Measurements from ENCODE around the gene PAGR1. TPM values are rescaled to one million over a fixed set of nuclear protein-coding genes. Genes with fewer than 3 reads are reported as not detected.
A peak's percentile ranks its signal among the peaks of the same experiment; 100 is the strongest.

The PAGR1 gene
- total and polyA plus RNA-seq, 2 of the 13 experiments (the other 11 are each of a cell fraction or from before 2014, with no cell fraction given) = 9.8 to 66.4 TPM

- no peaks in the 10 kb centered on the region for H3K9me3 ChIP-seq (ENCODE audit: low read length)
- H3K4me3 ChIP-seq (replicated peaks in 1 of 3; ENCODE audit: insufficient read depth in 1 of 3, low read depth in 2 of 3, low read length in 3 of 3) = peak overlapping the region in 1 of 3 experiments; percentile 71; a peak in 2 of 6 replicates
- no peaks in the 10 kb centered on the region; a peak in 2 of 5 replicates for H3K27me3 ChIP-seq (ENCODE audit: control insufficient read depth in 1 of 2, insufficient read depth in 2 of 2, low read length in 2 of 2)
- 84% methylated on average over 15 of the region's 15 CpGs for WGBS (ENCODE audit: low lambda C conversion rate)
- no TSS peak for BruUV-seq (replicated peaks)
- intact Hi-C loops (cut with micrococcal nuclease; ENCODE audit: unreplicated experiment) (no loop called here), in situ Hi-C loops (cut with HindIII; ENCODE audit: extremely low pct_ligation_motif_present, low pct_unique_long_range_greater_than_20kb) (loop anchor here (25.0 kb wide), 1 partner anchor 843 kb away; the partner anchor contains the start of genes FBRS and PRR14)
- no peak overlapping the region for H2AFZ ChIP-seq (ENCODE audit: low read length)
- peak overlapping the region; percentile 86 for H3K4me2 ChIP-seq (ENCODE audit: low read depth, low read length)
- ATAC-seq (no peak), FAIRE-seq (no peak), DNase-seq (ENCODE audit: low spot score) (no peak)
- ChIA-PET POLR2A (interaction anchor here (1.3 to 7.0 kb wide), 9 partner anchors 8 to 142 kb away, joined by 3 to 145 read pairs (median 18); partner anchors contain the start of genes CDIPT, KIF22, MAZ and PRRT2), CTCF (ENCODE audit: low intra/inter-chr PET ratio, low total read pairs) (interaction anchor here (3.3 kb wide), 1 partner anchor 29 kb away, joined by 12 read pairs; no protein-coding TSS in a partner anchor)
- peaks cover 5% of the 10 kb centered on the region; the same call in 1 of the 2 replicates for H4K20me1 ChIP-seq (ENCODE audit: insufficient read depth, low read length)
- H3K27ac ChIP-seq (ENCODE audit: extremely low read length, insufficient read depth, low read length) = peak overlapping the region; percentile 24
- peaks cover 0 to 9% of the 10 kb centered on the region in 2 experiments; a peak in 2 of 5 replicates for H3K36me3 ChIP-seq (replicated peaks in 1 of 2; ENCODE audit: control insufficient read depth in 1 of 2, insufficient read depth in 2 of 2, low read length in 2 of 2)
- peaks cover 29% of the 10 kb centered on the region for H3K79me2 ChIP-seq (ENCODE audit: insufficient read depth, low read length)
- H3K4me1 ChIP-seq (ENCODE audit: insufficient read depth, low read length) = peaks cover 88% of the 10 kb centered on the region
- no peak overlapping the region for H3K9ac ChIP-seq (ENCODE audit: insufficient read depth, low read depth, low read length)
- TF ChIP-seq THRA (CRISPR knock-in tag; IDR thresholded peaks at IDR 0.05; ENCODE audit: borderline replicate concordance) = no peak
- peak; percentile 28 for TF ChIP-seq XRCC5 (optimal IDR thresholded peaks at IDR 0.05; ENCODE audit: low read length)
- TF ChIP-seq ZNF580 (CRISPR knock-in tag; IDR thresholded peaks at IDR 0.05; ENCODE audit: borderline replicate concordance, low read depth) = 0 out of 2 replicates have a peak, but pooled peaks have one; percentile 29
- no peak for TF ChIP-seq ZNF629 (CRISPR knock-in tag; conservative IDR thresholded peaks at IDR 0.05)
- no peak for TF ChIP-seq CREM (IDR thresholded peaks at IDR 0.05)
- 0 out of 2 replicates have a peak, but pooled peaks have one; percentile 10 for TF ChIP-seq CREM (CRISPR knock-in tag; IDR thresholded peaks at IDR 0.05)
- peak; percentile 96 for TF ChIP-seq ZBTB38 (CRISPR knock-in tag; IDR thresholded peaks at IDR 0.05)
- no peak for TF ChIP-seq GMEB2 (CRISPR knock-in tag; IDR thresholded peaks at IDR 0.05; ENCODE audit: low read depth)
- peak; percentile 51; the same call in 1 of the 2 replicates for TF ChIP-seq ZNF574 (CRISPR knock-in tag; IDR thresholded peaks at IDR 0.05)
- peak; percentile 85 for TF ChIP-seq ZBTB33 (CRISPR knock-in tag; IDR thresholded peaks at IDR 0.05)
- TF ChIP-seq STAG1 (CRISPR knock-in tag; IDR thresholded peaks at IDR 0.05) = peak; percentile 55
- TF ChIP-seq ZNF501 (CRISPR knock-in tag; IDR thresholded peaks at IDR 0.05) = 0 out of 2 replicates have a peak, but pooled peaks have one; percentile 3
- TF ChIP-seq POLR2A (IDR thresholded peaks at IDR 0.05; ENCODE audit: insufficient read depth in 1 of 2, low read depth in 2 of 2, low read length in 2 of 2) = 0 out of 4 replicates have a peak, but pooled peaks of 1 of the 2 experiments have one; percentile 29
- TF ChIP-seq ZBTB34 (CRISPR knock-in tag; IDR thresholded peaks at IDR 0.05) = no peak
Measured at GRCh38 chr16:29819506-29819905, 3.6 kb downstream of the PAGR1 start.

Measured in HepG2 (cell line).